Heart right ventricle (tissue), 16 donors: ENCODE results near the gene COLGALT1. TPM values are rescaled to one million over a fixed set of nuclear protein-coding genes. Genes with fewer than 3 reads are reported as not detected.

Source experiments
- ATAC-seq, 8 donors: fragments of 200-7000 bp; cut with Tn5 transposase; one replicate each; pipeline ENCODE4 v1.9.1; 2020; ENCODE audit warnings: mild to moderate bottlenecking in 8 of 8, moderate library complexity in 8 of 8, moderate number of reproducible peaks in 1 of 8
- DNase-seq, 2 donors: peaks; one replicate each; pipeline ENCODE4 v3.0.0-alpha.2; 2020
- H3K27ac ChIP-seq, 10 donors: fragments of 200-600 bp; sonication (generic) in 2 of 10; one replicate each; pipeline versions ENCODE4 v1.5.0 to v1.8.0; 2020 to 2022; ENCODE audit warnings: mild to moderate bottlenecking in 3 of 10
- H3K27me3 ChIP-seq, 7 donors: fragments of 200-600 bp; one replicate each; pipeline ENCODE4 v1.8.0; 2021 to 2022; ENCODE audit warnings: mild to moderate bottlenecking in 2 of 7
- H3K36me3 ChIP-seq, 9 donors: fragments of 200-600 bp; sonication (generic) in 1 of 9; one replicate each; pipeline versions ENCODE4 v1.5.0 to v1.8.0; 2020 to 2022; ENCODE audit warnings: mild to moderate bottlenecking in 2 of 9
- H3K4me1 ChIP-seq, 9 donors: fragments of 200-600 bp; sonication (generic) in 1 of 9; one replicate each; pipeline versions ENCODE4 v1.5.0 to v1.8.0; 2020 to 2022; ENCODE audit warnings: mild to moderate bottlenecking in 4 of 9
- H3K4me3 ChIP-seq, 10 donors: fragments of 200-600 bp; sonication (generic) in 2 of 10; one replicate each; pipeline versions ENCODE4 v1.5.0 to v1.8.0; 2020 to 2022; ENCODE audit warnings: mild to moderate bottlenecking in 7 of 10, moderate library complexity in 2 of 10
- H3K9me3 ChIP-seq, 11 donors: fragments of 200-600 bp in 10 of 11; sonication (generic) in 2 of 11; one replicate each; pipeline versions ENCODE4 v1.5.0 to v1.8.0; 2013 to 2022; ENCODE audit warnings: mild to moderate bottlenecking in 2 of 11, control low read depth in 1 of 11, moderate library complexity in 1 of 11
- WGBS, 2 donors: extraction: QIAGEN DNeasy Blood & Tissue Kit; methylation state at CpG; one replicate each; pipeline ENCODE4 v1.1.7; 2013; ENCODE audit warnings: inconsistent platforms in 1 of 2; 5-methylcytosine and 5-hydroxymethylcytosine counted together
- intact Hi-C, 10 donors: fragments of 100-400 bp; cut with DNase I; formaldehyde crosslinking; loops; one replicate each; pipeline versions ENCODE4 v1.11.1 to v1.14.2; 2022
- polyA plus RNA-seq, 2 donors: library from polyadenylated mRNA; stranded (reverse); fragments of 200-250 nt; gene quantifications; one replicate each; pipeline ENCODE4 v1.2.3, GENCODE V29; 2013
- total RNA-seq, 10 donors: library from RNA; stranded (reverse); fragmentation: NEBNext Ultra II Directional in 3 of 10; extraction: Animal tissue kit (Norgen Biotek cat#: 25700) in 3 of 10; gene quantifications; one replicate each; pipeline versions ENCODE4 v1.2.1 to v1.2.4, GENCODE V29; 2021 to 2023
- TF ChIP-seq, protein P1 (sequence below), 9 donors: fragments of 200-600 bp; sonication (generic) in 2 of 9; IDR thresholded peaks; one replicate each; pipeline versions ENCODE4 v1.5.0 to v1.8.0; 2021 to 2022; ENCODE audit warnings: antibody characterized with exemption in 9 of 9, mild to moderate bottlenecking in 5 of 9, moderate library complexity in 1 of 9
- donor health status: Arrhythmogenic right ventricular cardiomyopathy.
- donor health status: ischemic (EF 13 %, LVEDD 7.1; RV severe dilation, severe dysfunction).
- donor health status: healthy with polysubstance abuse.
- donor health status: DM: no; HTN: yes; CAD: no.
- donor health status: DM: no; HTN: no; CAD: no.
- donor health status: ischemic (EF 25% LVEDD 6.9; RV normal size, moderate dysfunction).
- donor health status: ischemic (EF 25% LVEDD 5.7; RV mildly dilated, moderate dysfunction).
- donor health status: healthy.
- donor health status: DM: yes; HTN: yes; CAD: no.
- donor health status: Ischemic cardiomyopathy.
- donor health status: ischemic (EF 35%, LVEDD 5.7; RV mildly dilated, moderate dysfunction).
- donor health status: nonischemic (EF 11% LVEDD 7.7; RV severe dilation, severe dysfunction).
- donor health status: DM: yes; HTN: yes; CAD: no.
- donor health status: PGD.
- donor health status: ischemic (EF 29% LVEDD 5.4; RV normal size, mild dysfunction).
- donor health status: nonischemic (EF 23%, LVEDD 6.1; RV moderate dilation, normal function).

Gene COLGALT1
- total and polyA plus RNA-seq, 12 donors = 19.7 to 73.8 (median 29.3) TPM

DNA sequence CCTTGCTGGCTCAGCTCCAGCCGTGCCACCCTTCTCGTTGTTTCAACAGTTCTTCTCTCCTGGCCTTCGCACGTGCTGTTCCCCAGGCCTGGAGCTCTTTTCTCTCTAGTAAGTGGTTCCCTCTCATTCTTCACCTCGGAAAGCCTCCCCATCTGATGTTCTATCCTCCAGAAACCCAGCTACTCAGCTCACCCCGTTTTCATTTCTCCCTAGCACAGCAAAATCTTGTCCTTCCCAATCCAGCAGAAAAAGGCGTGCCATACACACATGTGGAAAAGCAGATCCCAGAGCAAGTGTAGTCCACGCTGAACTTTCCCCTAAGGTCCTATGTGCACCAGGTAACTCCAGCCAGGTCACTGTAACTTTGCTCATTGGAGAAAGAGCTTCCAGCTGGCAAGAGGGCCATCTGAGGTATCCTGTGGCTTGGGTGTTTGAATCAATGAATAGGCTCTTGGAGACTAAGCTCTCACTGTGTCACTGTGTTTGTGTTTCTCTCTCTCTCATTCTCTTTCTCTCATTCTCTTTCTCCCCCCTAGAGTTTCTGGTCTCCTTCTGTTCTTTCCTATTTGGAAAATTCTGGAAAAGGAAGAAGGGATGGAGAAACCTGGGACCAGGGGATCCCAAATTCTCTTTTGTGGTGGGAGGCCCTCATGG, 49.0 kb downstream of the COLGALT1 start:
- no peak overlapping the region for H3K27ac ChIP-seq
- H3K9me3 ChIP-seq = no peaks in the 10 kb centered on the region
- TF ChIP-seq, protein P1, sequence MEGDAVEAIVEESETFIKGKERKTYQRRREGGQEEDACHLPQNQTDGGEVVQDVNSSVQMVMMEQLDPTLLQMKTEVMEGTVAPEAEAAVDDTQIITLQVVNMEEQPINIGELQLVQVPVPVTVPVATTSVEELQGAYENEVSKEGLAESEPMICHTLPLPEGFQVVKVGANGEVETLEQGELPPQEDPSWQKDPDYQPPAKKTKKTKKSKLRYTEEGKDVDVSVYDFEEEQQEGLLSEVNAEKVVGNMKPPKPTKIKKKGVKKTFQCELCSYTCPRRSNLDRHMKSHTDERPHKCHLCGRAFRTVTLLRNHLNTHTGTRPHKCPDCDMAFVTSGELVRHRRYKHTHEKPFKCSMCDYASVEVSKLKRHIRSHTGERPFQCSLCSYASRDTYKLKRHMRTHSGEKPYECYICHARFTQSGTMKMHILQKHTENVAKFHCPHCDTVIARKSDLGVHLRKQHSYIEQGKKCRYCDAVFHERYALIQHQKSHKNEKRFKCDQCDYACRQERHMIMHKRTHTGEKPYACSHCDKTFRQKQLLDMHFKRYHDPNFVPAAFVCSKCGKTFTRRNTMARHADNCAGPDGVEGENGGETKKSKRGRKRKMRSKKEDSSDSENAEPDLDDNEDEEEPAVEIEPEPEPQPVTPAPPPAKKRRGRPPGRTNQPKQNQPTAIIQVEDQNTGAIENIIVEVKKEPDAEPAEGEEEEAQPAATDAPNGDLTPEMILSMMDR (IDR thresholded peaks at IDR 0.05) = no peak
- peaks cover 0 to 42% (median 33%) of the 10 kb centered on the region in 7 donors for H3K27me3 ChIP-seq
- ATAC-seq (no peak), DNase-seq (no peak)
- 53 to 72% methylated on average over 8 of the region's 8 CpGs for WGBS, 2 donors
- no peaks in the 10 kb centered on the region for H3K36me3 ChIP-seq
- intact Hi-C loops = loop anchor here in 3 of 10 donors (10.0 kb wide), 3 partner anchors 140 to 170 kb away; no protein-coding TSS in a partner anchor
- H3K4me1 ChIP-seq = peaks cover 5 to 15% (median 10%) of the 10 kb centered on the region in 9 donors
- no peak overlapping the region for H3K4me3 ChIP-seq

DNA sequence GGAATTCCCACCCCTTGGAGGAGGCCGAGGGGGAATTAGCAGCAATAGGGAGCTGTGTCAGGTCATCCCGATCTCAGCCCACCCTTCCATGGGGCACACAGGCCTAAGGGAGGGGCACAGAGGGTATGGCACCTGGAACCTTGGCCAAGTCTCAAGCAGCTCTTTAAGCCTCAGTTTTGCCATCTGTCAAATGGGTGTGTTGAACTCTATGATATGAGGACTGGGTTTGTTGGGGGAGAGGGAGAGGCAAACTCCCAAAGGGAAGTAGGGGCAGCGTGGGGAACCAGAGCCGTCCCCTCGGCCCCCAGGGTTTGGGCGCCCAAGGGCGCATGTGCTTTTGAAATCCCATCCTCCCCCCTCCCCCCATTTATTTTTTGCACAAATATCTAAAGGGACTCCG, 49.7 kb downstream of the COLGALT1 start:
- H3K9me3 ChIP-seq = no peaks in the 10 kb centered on the region
- intact Hi-C loops = loop anchor here in 3 of 10 donors (10.0 kb wide), 3 partner anchors 140 to 170 kb away; no protein-coding TSS in a partner anchor
- no peaks in the 10 kb centered on the region for H3K36me3 ChIP-seq

DNA sequence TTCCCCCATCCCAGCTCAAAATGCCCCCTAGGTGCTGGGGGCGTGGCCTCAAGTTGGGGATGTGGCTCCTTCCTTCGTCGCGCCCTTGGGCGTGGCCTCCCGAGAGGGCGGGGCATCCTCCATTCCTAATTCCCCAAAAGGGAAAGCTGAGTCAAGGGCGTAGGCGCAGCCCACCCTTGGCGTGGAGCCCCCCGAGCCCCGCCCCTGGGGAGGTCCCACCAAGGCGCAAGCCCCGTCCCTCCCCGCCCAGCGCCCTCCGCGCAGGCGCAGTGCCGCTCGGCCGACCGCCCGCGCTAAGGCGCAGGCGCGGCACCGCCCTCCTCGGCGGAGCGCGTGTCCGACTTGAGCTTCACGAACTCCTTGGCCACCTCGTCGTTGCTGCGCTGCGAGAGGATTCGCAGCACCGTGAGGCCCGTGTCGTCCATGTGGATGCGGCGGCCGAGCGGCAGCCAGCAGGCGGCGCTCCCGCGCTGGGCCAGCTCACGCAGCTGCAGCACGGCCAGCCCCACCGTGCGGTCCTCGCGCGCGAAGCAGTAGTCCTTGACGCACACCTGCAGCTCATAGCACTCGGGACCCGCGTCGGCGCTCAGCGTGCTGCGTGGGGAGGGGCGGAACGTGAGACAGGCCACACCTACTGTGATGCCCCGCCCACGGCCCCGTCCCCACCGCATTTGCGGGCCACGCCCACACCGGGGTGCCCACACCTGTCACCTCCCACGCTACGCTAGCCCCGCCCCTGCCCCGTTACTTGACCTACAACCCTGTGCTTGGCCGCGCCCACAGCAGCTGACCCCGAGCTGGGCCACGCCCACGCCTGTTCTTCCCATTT, 50.5 kb downstream of the COLGALT1 start:
- Histone ChIP-seq H3K4me1 (peaks cover 5 to 15% (median 10%) of the 10 kb centered on the region in 9 donors), H3K4me3 (peak overlapping the region in 9 of 10 donors; percentile 23 to 57 (median 44)), H3K36me3 (no peaks in the 10 kb centered on the region), H3K27me3 (peaks cover 0 to 47% (median 26%) of the 10 kb centered on the region in 7 donors), H3K27ac (peak overlapping the region in 5 of 10 donors; percentile 0 to 68 (median 26)), H3K9me3 (no peaks in the 10 kb centered on the region)
- intact Hi-C loops = loop anchor here in 3 of 10 donors (10.0 kb wide), 3 partner anchors 139 to 169 kb away; no protein-coding TSS in a partner anchor
- 2 to 5% methylated on average over 82 to 85 of the region's 85 CpGs for WGBS, 2 donors
- peak; percentile 65 to 91 (median 76) for ATAC-seq
- TF ChIP-seq, protein P1 (IDR thresholded peaks at IDR 0.05) = peak; percentile 18 to 74 (median 58)
- peak; percentile 44 to 67 for DNase-seq

More for the DNA sequence above, 49.7 kb downstream of the COLGALT1 start:
- 92 to 93% methylated on average over 8 of the region's 8 CpGs for WGBS, 2 donors
- ATAC-seq (no peak), DNase-seq (no peak)
- no peak overlapping the region for H3K27ac ChIP-seq
- H3K4me1 ChIP-seq = peaks cover 5 to 15% (median 10%) of the 10 kb centered on the region in 9 donors
- no peak overlapping the region for H3K4me3 ChIP-seq
- TF ChIP-seq, protein P1 (IDR thresholded peaks at IDR 0.05) = no peak
- peaks cover 0 to 47% (median 33%) of the 10 kb centered on the region in 7 donors for H3K27me3 ChIP-seq

DNA sequence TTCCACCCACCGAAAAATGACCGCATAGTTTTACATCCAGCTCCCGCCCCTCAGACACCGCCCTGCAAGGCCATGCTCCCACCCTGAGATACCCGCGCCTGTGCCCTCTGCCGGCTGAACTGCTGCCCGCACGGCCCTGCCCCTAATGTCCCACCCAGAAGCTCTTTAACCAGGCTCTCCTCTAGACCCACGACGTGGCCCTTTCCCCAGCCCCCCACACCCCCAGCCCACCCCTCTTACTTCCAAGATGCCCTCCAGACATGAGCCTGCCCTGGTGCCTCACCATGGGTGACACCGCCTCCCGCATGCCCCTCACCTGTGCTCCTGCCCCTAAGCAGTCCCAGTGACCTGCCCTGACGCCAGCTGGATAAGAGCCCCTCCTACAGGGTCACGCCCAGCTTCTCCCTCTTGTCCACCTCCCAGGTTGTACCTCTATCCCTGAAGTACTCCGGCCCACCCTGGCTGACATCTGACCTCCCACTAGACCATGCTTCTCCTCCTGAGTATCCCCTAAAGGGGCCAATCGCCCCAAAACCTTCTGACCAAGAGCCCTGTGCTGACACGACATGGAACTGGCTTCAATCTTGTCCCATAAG, 51.2 kb downstream of the COLGALT1 start:
- Histone ChIP-seq H3K4me3 (peak overlapping the region in 9 of 10 donors; percentile 23 to 57 (median 44)), H3K27me3 (peaks cover 0 to 47% (median 20%) of the 10 kb centered on the region in 7 donors), H3K4me1 (peaks cover 5 to 15% (median 10%) of the 10 kb centered on the region in 9 donors), H3K9me3 (no peaks in the 10 kb centered on the region), H3K36me3 (no peaks in the 10 kb centered on the region), H3K27ac (peak overlapping the region in 1 of 10 donors; percentile 68)
- intact Hi-C loops = loop anchor here in 3 of 10 donors (10.0 kb wide), 3 partner anchors 138 to 168 kb away; no protein-coding TSS in a partner anchor
- ATAC-seq (peak in 2 of 8 donors; percentile 10 to 34), DNase-seq (no peak)
- 19 to 25% methylated on average over 18 of the region's 18 CpGs for WGBS, 2 donors
- TF ChIP-seq, protein P1 (IDR thresholded peaks at IDR 0.05) = no peak
